Stimulated activated CD8-positive, alpha-beta memory T cell treated with anti-CD3 and anti-CD28 coated beads, Interleukin-2, amount 100 ng/mL, for 48 hours (primary cell): ENCODE results near the gene CACNA1C.

Source experiments
- DNase-seq, 2 donors: peaks; one replicate each; pipeline ENCODE4 v3.0.0-alpha.2; 2020; ENCODE audit warnings: low read depth in 2 of 2

The CACNA1C gene

GRCh38 chr12:2282318-2282717, 229.5 kb downstream of the CACNA1C start:
- no peak for DNase-seq

DNA sequence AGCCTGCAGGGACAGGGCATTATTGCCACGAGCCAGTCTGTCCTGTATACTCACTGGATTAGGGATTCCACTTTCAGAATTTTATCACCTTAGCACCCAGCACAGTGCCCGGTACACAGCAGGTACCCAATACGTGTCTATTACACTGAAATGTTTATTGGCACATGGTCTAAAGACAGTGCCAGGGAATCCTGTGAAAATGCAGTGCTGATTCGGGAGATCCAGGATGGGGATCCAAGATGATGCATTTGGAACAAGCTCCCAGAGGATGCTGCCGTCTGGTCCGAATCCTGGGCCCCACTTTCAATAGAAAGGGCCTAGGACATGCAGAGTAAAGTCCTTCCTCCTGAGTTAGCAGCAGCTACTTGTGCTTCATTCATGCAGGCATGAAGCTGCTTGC, 230.7 kb downstream of the CACNA1C start:
- no peak for DNase-seq

DNA sequence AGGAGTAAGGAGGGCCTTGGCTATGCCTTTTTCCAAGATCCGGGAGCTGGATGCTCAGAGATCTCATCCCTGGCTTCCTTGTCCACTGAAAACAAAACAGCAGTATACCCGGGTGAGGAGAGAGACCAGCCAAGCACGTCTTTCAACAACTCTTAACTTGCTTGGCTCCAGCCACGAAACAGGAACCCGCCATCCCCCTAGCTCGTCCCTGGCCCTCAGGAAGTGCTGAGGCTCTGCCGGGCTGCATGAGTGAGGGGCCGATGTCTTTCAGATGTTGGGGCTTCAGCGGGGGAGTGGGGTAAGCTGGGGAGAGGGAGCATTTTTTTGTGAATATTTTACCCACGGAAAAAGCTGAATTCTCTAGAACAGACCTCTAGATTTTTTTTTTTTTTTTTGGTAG, 231.1 kb downstream of the CACNA1C start:
- DNase-seq: no peak

DNA sequence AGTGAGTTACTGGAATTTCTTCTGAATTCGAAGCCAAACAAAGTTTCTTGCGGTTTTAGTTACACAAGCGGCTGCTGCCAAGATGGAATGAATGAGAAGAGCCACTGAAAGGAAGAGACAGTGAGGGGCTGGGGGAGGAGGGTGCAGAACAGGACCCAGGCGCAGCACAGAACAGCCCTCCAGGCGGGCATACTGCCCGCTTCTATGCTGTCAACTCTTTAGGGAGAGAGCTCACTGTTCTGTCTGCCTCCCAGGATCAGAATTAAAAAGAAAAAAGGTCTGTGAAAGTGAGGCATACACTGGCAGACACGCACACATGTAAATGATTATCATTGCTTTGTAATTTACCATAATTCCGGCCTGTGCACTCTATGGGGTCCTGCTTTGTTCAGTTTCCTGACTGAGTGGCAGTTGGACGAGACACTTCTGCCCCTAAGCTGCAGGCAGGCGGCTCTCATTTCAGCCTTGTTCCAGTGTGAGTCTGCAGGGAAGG, 231.6 kb downstream of the CACNA1C start:
- DNase-seq: no peak

DNA sequence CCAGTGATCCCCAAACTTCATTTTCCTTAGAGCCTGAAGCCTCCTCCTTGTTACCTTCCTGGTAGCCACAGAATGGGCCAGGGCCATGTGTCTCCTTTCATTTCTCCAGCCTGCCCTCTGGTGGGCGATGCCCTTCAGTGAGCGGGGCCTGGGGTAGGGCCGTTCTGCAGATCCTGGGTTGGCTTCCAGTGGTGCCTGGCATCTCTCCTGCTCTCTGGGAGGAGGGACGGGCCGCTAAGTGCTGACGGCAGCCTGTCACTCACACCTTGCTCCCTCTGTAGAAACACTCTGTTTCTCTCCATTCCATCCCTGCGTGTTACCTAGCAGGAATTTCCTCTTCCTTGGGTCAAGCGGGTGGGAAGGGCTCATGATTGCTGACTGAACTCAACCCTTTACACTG, 232.1 kb downstream of the CACNA1C start:
- DNase-seq: peak; percentile 21 to 34

GRCh38 chr12:2285462-2285861, 232.7 kb downstream of the CACNA1C start:
- DNase-seq: no peak

- no peak for DNase-seq
Measured at GRCh38 chr12:2286047-2286446, 233.3 kb downstream of the CACNA1C start.

DNA sequence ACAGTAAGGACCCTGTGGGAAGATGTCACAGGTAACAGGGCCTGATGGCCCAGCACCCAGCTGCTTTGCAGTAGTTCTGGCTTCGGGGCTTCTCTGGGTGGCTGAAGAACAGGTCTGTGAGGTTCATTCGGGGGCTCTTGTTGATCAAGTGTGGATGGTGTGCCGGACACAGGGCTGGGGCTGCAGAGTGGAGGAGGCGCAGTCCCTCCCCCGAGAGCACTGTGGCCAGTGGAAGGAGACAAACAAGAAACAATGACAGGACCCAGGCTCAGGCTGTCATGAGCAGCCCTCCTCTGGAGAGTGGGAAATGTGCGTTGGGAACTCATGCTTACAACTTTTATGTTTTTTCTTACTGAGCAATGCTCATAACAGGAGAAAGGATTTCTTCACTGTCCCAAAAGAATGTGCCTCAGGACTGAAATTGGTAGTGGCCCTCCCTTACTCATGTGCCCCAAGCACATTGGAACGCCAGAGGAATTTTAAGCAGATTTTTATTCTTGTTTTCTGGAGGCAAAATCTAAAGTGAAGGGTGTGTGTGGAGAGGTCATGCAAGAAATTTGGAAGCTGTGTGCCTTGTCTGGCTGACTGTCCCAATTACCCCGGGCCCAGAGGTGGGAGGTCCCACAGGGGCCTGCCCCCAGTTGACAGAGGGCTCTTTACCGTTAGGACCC, 233.8 kb downstream of the CACNA1C start:
- no peak for DNase-seq

- no peak for DNase-seq
Measured at GRCh38 chr12:2287151-2287550, 234.4 kb downstream of the CACNA1C start.

DNA sequence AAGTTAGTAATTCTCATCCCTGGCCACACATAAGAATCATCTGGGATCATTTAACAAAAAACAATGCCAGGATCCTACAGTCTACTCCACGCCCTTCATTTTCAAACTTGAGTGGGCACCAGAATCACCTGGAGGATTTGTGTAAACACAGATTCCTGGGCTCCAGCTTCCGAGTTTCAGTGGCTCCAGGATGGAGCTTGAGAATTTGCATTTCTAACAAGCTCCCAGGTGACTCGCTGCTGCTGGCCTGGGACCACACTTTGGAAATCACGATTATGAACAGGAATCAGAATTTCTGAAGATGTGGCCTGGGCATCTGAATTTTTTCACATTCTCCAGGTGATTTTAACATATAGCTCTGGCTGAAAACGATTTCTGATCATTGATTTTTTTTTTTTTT, 234.8 kb downstream of the CACNA1C start:
- no peak for DNase-seq

DNA sequence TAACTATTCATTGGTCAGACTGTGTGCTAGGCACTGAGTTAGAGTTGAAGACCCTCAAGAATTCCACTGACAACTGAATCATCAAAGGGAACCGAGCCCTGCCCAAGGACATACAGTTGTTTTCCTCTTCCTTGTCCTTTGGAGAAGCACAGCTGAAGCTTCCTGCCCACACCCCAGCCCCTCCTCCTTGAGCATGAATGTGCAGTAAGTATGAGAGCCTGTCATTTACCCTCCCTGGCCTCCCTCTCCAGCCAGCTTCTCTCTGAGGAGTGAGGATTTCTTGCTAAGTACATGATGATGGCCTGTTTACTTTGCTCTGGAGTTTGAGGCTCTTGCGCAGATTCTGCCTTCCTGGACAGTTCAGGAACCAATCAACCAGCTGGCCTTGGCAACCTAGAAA, 235.2 kb downstream of the CACNA1C start:
- no peak for DNase-seq

- DNase-seq: no peak
Measured at GRCh38 chr12:2288471-2288870, 235.7 kb downstream of the CACNA1C start.

- no peak for DNase-seq
Measured at GRCh38 chr12:2288875-2289274, 236.1 kb downstream of the CACNA1C start.

GRCh38 chr12:2289525-2289924, 236.7 kb downstream of the CACNA1C start:
- no peak for DNase-seq

- no peak for DNase-seq
Measured at GRCh38 chr12:2290091-2290490, 237.3 kb downstream of the CACNA1C start.

GRCh38 chr12:2290516-2291065, 237.8 kb downstream of the CACNA1C start:
- DNase-seq: no peak

DNA sequence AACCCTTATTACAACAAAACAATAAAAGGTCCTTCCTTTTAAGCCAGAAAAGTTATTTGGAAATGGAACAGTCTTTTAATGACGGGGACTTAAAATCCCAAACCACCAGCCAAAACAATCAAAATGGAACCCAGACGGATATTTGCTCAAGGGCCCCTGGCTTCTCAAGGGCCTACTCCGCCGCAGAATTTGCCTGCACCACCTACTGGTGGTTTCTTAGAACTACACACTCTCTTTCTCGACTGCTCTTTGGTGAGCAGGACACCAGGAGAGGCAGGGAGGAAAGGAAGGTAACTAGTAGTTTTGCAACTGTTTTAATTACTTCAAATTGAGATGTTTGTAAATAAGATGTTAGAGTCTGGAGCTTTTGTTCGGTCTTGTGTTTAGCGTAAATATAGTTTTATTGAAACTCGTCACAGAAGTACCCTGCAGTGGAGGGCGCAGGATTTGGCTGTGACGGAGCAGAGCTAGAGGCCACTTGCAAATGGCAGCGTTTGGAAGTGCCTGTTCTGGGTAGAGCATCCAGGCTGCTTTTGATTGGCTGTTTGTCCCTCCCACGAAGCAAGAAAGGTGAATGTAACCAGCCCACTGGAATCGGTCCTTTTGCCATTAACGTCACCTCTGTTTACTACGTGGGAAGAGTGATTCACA, 238.5 kb downstream of the CACNA1C start:
- no peak for DNase-seq

DNA sequence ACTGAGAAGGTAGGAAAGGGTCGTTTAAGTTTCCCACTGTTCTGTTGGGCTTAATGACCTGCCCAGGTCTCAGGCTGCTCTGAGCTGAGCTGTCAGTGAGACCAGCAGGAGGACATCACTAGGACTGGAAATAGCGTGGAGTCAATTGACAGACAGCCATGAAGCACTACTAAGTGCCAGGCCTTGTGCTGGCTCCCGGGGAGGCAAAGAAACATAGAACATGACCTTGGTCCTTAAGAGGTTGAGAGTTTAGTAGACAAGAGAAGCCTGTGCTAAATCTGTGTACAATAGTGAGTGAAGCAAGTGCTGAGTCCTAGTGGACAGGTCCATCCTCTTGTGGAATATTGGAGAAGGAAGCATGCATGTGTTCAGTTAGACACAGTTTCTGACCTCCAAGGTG, 239.2 kb downstream of the CACNA1C start:
- no peak for DNase-seq

- no peak for DNase-seq
Measured at GRCh38 chr12:2292560-2292959, 239.8 kb downstream of the CACNA1C start.

GRCh38 chr12:2294651-2295475, 242.1 kb downstream of the CACNA1C start:
- no peak for DNase-seq

- DNase-seq: no peak
Measured at GRCh38 chr12:2295941-2296461, 243.2 kb downstream of the CACNA1C start.

DNA sequence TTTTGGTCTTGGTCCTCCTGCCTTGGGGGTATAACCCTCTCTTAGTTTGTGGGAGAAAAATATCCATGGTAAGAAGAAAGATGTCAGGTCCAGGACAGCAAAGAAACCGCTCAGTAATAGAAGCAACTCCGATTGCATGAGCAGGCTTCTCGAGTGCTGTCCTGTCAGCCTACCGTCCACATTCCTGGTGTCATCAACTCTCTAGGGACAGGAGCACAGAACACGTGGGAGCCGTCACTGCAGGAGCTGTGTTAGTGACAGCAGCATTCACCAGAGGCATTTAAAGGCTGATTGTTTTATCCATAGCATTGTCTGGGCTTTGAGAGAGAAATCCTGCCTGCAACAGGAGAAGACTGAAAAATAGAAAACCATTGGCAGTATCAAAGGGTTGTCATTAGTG, 244.2 kb downstream of the CACNA1C start:
- DNase-seq: no peak
